Panc1 (cell line): Measurements from ENCODE around the gene SYCP2L. TPM values are rescaled to one million over a fixed set of nuclear protein-coding genes. Genes with fewer than 3 reads are reported as not detected.

Experiments used
- ATAC-seq: fragments of 200-7000 bp; cut with Tn5 transposase; 2 replicates; pipeline ENCODE4 v1.9.1; 2020; ENCODE audit warnings: mild to moderate bottlenecking, moderate library complexity
- BruUV-seq: library from RNA; stranded (reverse); fragments of 400-500 nt; replicated peaks from 2 replicates; lab custom pipeline; 2021; lab: Mats Ljungman, UMichigan
- CTCF ChIA-PET: fragments of 300-600 bp; sonication (Branson Sonifier 250); formaldehyde crosslinking; loops from one replicate; lab custom pipeline; 2022; ENCODE audit warnings: antibody characterized with exemption; lab: Charles Lee
- POLR2A ChIA-PET: fragments of 300-600 bp; sonication (Branson Sonifier 250); formaldehyde crosslinking; loops from one replicate; lab custom pipeline; 2022; ENCODE audit warnings: antibody characterized with exemption; lab: Charles Lee
- DNase-seq: peaks from one replicate; pipeline ENCODE4 v3.0.0-alpha.2; 2010; ENCODE audit warnings: low read depth, low spot score
- H3K27ac ChIP-seq: 2 replicates; pipeline ENCODE4 v1.5.1; 2011; ENCODE audit warnings: mild to moderate bottlenecking, low read length, inconsistent platforms
- H3K27me3 ChIP-seq: fragments of 200-500 bp; sonication (Bioruptor generic); 2 replicates; pipeline ENCODE4 v1.6.0; 2014; ENCODE audit warnings: low read length, inconsistent platforms; ENCODE audit not compliant: control insufficient read depth, insufficient read depth
- H3K36me3 ChIP-seq: fragments of 200-500 bp; sonication (Bioruptor generic); 2 replicates; pipeline ENCODE4 v1.5.1; 2014; ENCODE audit warnings: inconsistent platforms, mild to moderate bottlenecking, low read length, moderate library complexity; ENCODE audit not compliant: control insufficient read depth, insufficient read depth
- H3K4me1 ChIP-seq: 2 replicates; pipeline ENCODE4 v1.5.1; 2011; ENCODE audit warnings: inconsistent platforms, mild to moderate bottlenecking, low read length, moderate library complexity; ENCODE audit not compliant: control insufficient read depth, insufficient read depth
- H3K4me3 ChIP-seq, 2 experiments: 2 replicates each; pipeline ENCODE4 v1.5.1; 2011 to 2012; ENCODE audit warnings: low read depth in 2 of 2, low read length in 2 of 2, mild to moderate bottlenecking in 2 of 2, inconsistent platforms in 1 of 2, moderate library complexity in 1 of 2
- H3K9me3 ChIP-seq: fragments of 200-500 bp; sonication (Bioruptor generic); 2 replicates; pipeline ENCODE4 v1.5.1; 2014; ENCODE audit warnings: low read depth, mild to moderate bottlenecking, inconsistent platforms, low read length, moderate library complexity; ENCODE audit not compliant: control insufficient read depth, insufficient read depth
- CTCF ChIP-seq: fragments of 450-650 bp; IDR thresholded peaks from 2 replicates; pipeline ENCODE4 v1.5.1; 2017; ENCODE audit warnings: mild to moderate bottlenecking
- POLR2AphosphoS5 ChIP-seq: IDR thresholded peaks from 2 replicates; pipeline ENCODE4 v1.6.1; 2012; ENCODE audit warnings: mild to moderate bottlenecking, low read depth, low read length, moderate library complexity
- REST ChIP-seq, 2 experiments: IDR thresholded peaks; 2 replicates each; pipeline ENCODE4 v1.6.1; 2011 to 2012; ENCODE audit warnings: low read depth in 2 of 2, control low read depth in 1 of 2, low read length in 1 of 2, mild to moderate bottlenecking in 1 of 2, moderate library complexity in 1 of 2; ENCODE audit not compliant: insufficient read depth in 1 of 2
- SIN3A ChIP-seq: IDR thresholded peaks from 2 replicates; pipeline ENCODE4 v1.6.1; 2012; ENCODE audit warnings: low read depth, mild to moderate bottlenecking, low read length, moderate library complexity, borderline replicate concordance; ENCODE audit not compliant: insufficient read depth
- TCF7L2 ChIP-seq: IDR thresholded peaks from 2 replicates; pipeline ENCODE4 v1.6.1; 2011; ENCODE audit warnings: mild to moderate bottlenecking, low read depth, low read length, inconsistent platforms
- in situ Hi-C: cut with HindIII; loops from 2 replicates; pipeline ENCODE4 v1.10.0; 2016; ENCODE audit warnings: low sequenced_read_pairs, low pct_unique_long_range_greater_than_20kb
- intact Hi-C: fragments of 100-400 bp; cut with micrococcal nuclease; formaldehyde crosslinking; loops from one replicate; pipeline ENCODE4 v1.10.0; 2022; ENCODE audit not compliant: unreplicated experiment
- total RNA-seq: library from RNA; stranded (reverse); gene quantifications from one replicate; pipeline ENCODE4 v1.2.1, GENCODE V29; 2021; ENCODE audit not compliant: unreplicated experiment

SYCP2L gene
- total RNA-seq, 1 experiment from 2014 or later: 2.4 TPM

GRCh38 chr6:10857259-10857658, 29.6 kb upstream of the SYCP2L start:
- DNase-seq (no peak), ATAC-seq (no peak)
- no peak overlapping the region for H3K4me3 ChIP-seq
- 0 out of 2 replicates have a peak, but pooled peaks cover 4% of the 10 kb centered on the region for H3K9me3 ChIP-seq
- ChIA-PET CTCF (no interaction called here), POLR2A (interaction anchor here (0.6 kb wide), 1 partner anchor 1521 kb away, joined by 6 read pairs; no protein-coding TSS in a partner anchor)
- in situ Hi-C loops: no loop called here
- no peak for TF ChIP-seq TCF7L2
- no peak for TF ChIP-seq SIN3A
- TF ChIP-seq CTCF: no peak
- no peak for TF ChIP-seq REST (IDR thresholded peaks at IDR 0.05; ENCODE audit: insufficient read depth in 1 of 2, low read depth in 2 of 2, low read length in 1 of 2)
- no peak for TF ChIP-seq POLR2AphosphoS5
- no peaks in the 10 kb centered on the region for H3K27me3 ChIP-seq
- no peaks in the 10 kb centered on the region for H3K4me1 ChIP-seq
- intact Hi-C loops: no loop called here
- no peak overlapping the region for H3K27ac ChIP-seq
- H3K36me3 ChIP-seq: no peaks in the 10 kb centered on the region
- BruUV-seq: no TSS peak

GRCh38 chr6:10861086-10861485, 25.8 kb upstream of the SYCP2L start:
- ATAC-seq (no peak), DNase-seq (no peak)
- ChIA-PET POLR2A (no interaction called here), CTCF (no interaction called here)
- H3K36me3 ChIP-seq: no peaks in the 10 kb centered on the region
- H3K27me3 ChIP-seq: no peaks in the 10 kb centered on the region
- in situ Hi-C loops (no loop called here), intact Hi-C loops (no loop called here)
- no peak overlapping the region for H3K27ac ChIP-seq
- no peak overlapping the region for H3K4me3 ChIP-seq
- no peaks in the 10 kb centered on the region for H3K9me3 ChIP-seq
- BruUV-seq: no TSS peak
- TF ChIP-seq SIN3A (no peak), POLR2AphosphoS5 (no peak), TCF7L2 (no peak), CTCF (no peak), REST (IDR thresholded peaks at IDR 0.05; ENCODE audit: insufficient read depth in 1 of 2, low read depth in 2 of 2, low read length in 1 of 2) (no peak)
- H3K4me1 ChIP-seq: no peaks in the 10 kb centered on the region
